Stimulated activated CD4-positive, alpha-beta T cell treated with anti-CD3 and anti-CD28 coated beads, Interleukin-12 subunit alpha, Interleukin-12 subunit beta, amount 100 ng/mL, for 48 hours (primary cell): ENCODE measurements around the gene HOXB1.
"Not testable (repeated sequence)": the region's sequence is repeated elsewhere in the genome, so short reads cannot be mapped to it uniquely, and the experiment has no call there.

Experiments used
- DNase-seq, 3 donors: peaks; one replicate each; pipeline ENCODE4 v3.0.0-alpha.2; 2020; ENCODE audit warnings: low read depth in 2 of 3, low spot score in 1 of 3

HOXB1 gene

GRCh38 chr17:48499735-48500434, 30.9 kb downstream of the HOXB1 start:
- no peak for DNase-seq

GRCh38 chr17:48499248-48499647, 31.6 kb downstream of the HOXB1 start:
- no peak for DNase-seq

- DNase-seq = no peak
Observed at GRCh38 chr17:48498164-48498850, 32.5 kb downstream of the HOXB1 start.

DNA sequence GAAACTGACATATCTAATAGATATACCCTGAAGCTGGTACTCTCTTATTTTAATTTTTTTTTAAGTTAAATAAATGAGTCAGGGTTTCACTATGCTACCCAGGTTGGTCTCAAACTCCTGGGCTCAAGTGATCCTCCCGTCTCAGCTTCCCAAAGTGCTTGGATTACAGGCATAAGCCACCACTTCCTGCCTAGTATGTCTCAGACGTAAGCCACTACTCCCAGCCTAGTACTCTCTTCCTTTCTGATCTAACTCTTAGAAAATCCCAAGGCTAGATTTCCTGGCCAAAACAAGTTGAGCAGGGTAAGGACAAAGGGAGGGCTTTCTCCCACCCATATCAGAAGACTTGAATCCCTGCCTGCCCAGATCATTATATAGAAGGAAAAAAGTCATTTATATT, 33.7 kb downstream of the HOXB1 start:
- no peak for DNase-seq

DNA sequence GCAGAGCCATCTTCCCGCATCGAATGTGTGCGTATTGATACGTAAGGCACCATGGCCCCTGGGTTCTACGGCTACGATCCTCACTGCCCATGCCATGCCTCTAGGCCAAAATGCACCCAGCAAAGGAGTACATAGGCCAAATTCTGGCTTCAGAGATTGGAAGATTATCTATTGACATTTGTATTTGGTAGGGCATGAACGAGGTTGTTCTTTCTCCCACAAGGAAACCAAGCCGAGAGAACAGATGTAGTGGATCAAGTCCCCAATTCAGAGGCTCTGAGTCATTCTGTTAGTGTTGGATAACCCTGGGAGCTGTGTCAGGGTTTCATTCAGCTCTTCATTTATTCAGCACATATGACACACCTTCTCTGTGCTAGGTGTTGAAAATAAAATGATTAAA, 36.5 kb downstream of the HOXB1 start:
- DNase-seq = no peak

DNA sequence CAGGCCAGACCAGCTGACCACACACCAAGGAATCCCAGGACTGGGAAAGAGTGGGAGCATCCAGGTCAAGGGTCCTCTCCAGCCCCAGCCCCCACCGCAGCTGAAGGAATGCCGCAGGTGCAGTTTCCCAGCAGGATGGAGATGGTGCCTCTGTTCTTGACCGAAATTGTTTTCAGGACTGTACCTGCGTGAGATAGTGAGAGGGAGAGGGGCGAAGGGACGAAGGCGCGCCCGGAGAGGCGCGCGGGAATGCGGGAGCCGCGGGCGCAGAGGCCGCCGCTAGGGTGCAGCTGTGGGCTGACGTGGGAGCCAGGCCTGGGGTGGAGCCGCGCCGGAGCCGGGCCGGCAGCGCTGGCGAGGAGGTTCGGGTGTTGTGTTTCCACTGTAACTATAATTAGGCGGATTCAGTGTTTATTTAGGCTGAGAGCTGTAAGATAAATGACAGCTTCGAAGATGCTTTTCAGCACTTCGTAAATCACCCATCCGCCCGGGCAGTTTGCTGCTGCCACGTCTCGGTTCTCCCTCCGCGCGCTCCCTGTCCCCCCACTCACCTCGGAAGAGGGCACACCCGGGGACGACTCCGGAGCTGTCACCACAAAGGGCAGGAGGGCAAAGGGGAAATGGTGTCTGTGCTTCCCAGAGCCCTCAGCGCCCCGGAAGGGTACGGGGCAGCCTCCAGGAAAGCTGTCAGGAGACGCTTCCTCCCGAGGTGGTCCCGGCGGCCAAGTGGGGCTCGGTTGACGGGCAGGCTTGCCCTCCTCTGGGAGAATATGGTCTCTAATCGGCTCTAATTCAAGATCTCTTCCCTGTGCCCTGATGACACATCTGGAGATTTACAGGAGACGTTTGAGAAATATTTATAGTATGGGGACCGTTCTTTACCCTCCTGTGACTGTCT, 38.2 kb downstream of the HOXB1 start:
- DNase-seq = peak; percentile 25 to 68 (median 60)

GRCh38 chr17:48491527-48492273, 39.1 kb downstream of the HOXB1 start:
- no peak for DNase-seq

DNA sequence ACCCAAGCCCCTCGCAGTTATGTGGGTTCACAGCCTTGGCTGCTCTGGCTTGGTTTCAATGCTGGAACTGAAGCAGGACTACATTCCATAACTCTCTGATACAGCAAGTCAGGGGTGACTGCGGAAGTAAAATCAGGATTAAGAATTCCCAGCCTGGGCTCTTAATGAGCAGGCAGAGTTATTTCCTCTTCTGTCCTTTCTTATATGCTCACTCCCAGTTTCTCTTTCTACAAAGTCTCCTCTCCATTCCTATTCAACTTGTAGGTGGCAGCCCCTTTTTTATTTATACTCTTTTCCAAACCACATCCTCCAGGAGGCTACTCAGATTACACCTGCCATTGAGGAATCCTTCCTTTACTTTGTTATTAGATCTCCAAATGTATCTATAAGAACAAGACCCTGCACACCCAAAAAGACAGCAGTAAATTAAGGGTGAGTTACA, 40.3 kb downstream of the HOXB1 start:
- no peak for DNase-seq

DNA sequence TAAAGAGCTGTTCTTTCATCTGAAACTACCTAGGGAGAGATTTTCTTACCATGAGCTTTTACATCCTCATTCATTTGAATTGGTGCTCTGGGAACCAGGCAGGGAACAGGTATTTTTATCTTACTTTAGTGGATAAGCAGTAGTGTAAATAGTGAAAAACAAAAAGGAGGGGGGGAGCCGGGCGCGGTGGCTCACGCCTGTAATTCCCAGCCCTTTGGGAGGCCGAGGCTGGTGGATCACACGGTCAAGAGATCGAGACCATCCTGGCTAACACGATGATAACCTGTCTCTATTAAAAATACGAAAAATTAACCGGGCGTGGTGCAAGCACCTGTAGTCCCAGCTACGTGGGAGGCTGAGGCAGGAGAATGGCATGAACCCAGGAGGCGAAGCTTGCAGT, 41.0 kb downstream of the HOXB1 start:
- no peak for DNase-seq

GRCh38 chr17:48488548-48489106, 42.2 kb downstream of the HOXB1 start:
- no peak for DNase-seq

DNA sequence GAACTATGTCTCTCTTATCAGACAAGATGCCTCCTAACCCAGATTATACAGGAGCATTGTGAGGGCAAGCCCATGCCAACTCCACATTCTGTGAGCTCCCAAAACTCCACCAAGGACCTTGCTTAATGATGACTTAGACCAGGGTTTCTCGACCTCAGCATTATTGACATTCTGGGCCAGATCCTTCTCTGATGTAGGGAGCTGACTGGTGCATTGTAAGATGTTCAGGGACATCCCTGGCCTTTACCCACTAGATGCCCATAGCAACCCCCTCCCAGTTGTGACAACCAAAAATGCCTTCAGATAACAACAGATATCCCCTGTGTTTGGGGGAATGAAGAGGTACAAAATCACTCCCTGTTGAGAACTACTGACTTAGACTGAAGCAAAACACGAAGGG, 43.6 kb downstream of the HOXB1 start:
- no peak for DNase-seq

- DNase-seq = no peak
Observed at GRCh38 chr17:48486557-48486956, 44.3 kb downstream of the HOXB1 start.

- DNase-seq = no peak
Observed at GRCh38 chr17:48484850-48485249, 46.0 kb downstream of the HOXB1 start.

- DNase-seq = no peak
Observed at GRCh38 chr17:48484256-48484655, 46.6 kb downstream of the HOXB1 start.

GRCh38 chr17:48483471-48484131, 47.2 kb downstream of the HOXB1 start:
- peak; percentile 29 to 42 (median 35) for DNase-seq

- DNase-seq = no peak
Observed at GRCh38 chr17:48483004-48483403, 47.8 kb downstream of the HOXB1 start.

GRCh38 chr17:48482301-48482700, 48.5 kb downstream of the HOXB1 start:
- DNase-seq = not testable (repeated sequence)

GRCh38 chr17:48479014-48479402, 51.8 kb downstream of the HOXB1 start:
- no peak for DNase-seq
